GM13977 (cell line): ENCODE results near the gene TTLL6.

Experiments used
- DNase-seq: peaks from one replicate; pipeline ENCODE4 v3.0.0; 2012; ENCODE audit warnings: low spot score
- in situ Hi-C: fragments of 300-500 bp; cut with MboI; formaldehyde crosslinking; loops from one replicate; pipeline ENCODE4 v1.12.0; 2022; ENCODE audit warnings: low sequenced_read_pairs, low pct_unique_long_range_greater_than_20kb, mixed read lengths, inconsistent platforms; ENCODE audit not compliant: unreplicated experiment
- TF ChIP-seq, protein P1 (sequence below): IDR thresholded peaks from 2 replicates; pipeline ENCODE4 v1.5.1; 2012; ENCODE audit warnings: mild to moderate bottlenecking, control low read depth; ENCODE audit not compliant: insufficient read depth; ENCODE audit errors: extremely low read depth, missing control alignments

The TTLL6 gene

DNA sequence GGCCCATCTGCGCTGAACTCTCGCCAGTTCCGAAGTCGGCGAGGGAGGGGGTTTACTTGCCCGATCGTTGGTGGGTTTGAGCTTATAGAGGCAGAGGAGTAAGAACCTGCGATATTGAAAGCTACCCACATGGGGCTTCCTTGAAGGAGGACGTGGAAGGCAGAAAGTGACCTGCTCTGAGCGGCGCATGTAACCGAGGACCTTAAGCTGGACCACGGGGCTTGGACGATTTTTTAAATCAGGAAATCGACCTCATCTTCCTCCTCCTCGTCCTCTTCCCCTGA is 92.1 kb downstream of the TTLL6 start:
- in situ Hi-C loops: loop anchor here (10.0 kb wide), 1 partner anchor 110 kb away; the partner anchor contains the start of genes HOXB7 and HOXB8
- TF ChIP-seq, protein P1, sequence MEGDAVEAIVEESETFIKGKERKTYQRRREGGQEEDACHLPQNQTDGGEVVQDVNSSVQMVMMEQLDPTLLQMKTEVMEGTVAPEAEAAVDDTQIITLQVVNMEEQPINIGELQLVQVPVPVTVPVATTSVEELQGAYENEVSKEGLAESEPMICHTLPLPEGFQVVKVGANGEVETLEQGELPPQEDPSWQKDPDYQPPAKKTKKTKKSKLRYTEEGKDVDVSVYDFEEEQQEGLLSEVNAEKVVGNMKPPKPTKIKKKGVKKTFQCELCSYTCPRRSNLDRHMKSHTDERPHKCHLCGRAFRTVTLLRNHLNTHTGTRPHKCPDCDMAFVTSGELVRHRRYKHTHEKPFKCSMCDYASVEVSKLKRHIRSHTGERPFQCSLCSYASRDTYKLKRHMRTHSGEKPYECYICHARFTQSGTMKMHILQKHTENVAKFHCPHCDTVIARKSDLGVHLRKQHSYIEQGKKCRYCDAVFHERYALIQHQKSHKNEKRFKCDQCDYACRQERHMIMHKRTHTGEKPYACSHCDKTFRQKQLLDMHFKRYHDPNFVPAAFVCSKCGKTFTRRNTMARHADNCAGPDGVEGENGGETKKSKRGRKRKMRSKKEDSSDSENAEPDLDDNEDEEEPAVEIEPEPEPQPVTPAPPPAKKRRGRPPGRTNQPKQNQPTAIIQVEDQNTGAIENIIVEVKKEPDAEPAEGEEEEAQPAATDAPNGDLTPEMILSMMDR: no peak
- DNase-seq: no peak

DNA sequence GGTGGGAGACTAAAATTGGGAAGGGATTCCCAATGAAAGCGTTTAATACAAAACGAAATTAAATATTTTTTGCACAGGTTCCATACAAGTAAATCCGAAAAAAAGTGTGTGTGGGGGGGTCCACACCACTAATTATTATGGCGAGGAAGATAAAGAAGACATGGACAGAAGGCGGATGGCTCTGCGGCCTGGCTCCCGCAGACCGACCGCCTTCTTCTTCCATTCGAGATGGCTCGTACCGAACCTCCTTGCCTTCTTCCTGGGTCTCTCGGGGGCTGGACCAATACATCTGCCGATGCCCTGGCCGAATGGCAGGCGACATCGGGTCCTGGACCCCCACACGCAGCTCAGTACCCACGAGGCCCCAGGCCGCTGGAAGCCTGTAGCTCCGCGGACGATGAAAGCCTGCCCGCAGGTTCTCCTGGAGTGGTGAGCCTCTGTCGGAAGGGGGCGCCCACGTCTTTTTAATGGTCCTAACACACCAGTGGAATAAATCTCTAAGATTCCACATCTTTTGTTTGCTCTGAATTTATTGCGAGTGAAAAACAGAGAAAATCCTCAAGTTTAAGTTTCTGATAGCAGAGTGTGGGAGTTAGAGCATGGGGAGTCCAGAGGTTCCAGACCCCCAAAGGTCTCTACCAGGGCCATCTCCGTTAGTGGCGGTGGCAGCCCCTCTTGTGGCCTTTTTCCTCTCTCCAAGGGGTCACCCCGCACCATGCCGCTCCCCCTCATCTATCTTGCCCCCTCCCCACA is 92.6 kb downstream of the TTLL6 start:
- peak; percentile 78 for DNase-seq
- TF ChIP-seq, protein P1: peak; percentile 86
- in situ Hi-C loops: loop anchor here (10.0 kb wide), 1 partner anchor 110 kb away; the partner anchor contains the start of genes HOXB7 and HOXB8

DNA sequence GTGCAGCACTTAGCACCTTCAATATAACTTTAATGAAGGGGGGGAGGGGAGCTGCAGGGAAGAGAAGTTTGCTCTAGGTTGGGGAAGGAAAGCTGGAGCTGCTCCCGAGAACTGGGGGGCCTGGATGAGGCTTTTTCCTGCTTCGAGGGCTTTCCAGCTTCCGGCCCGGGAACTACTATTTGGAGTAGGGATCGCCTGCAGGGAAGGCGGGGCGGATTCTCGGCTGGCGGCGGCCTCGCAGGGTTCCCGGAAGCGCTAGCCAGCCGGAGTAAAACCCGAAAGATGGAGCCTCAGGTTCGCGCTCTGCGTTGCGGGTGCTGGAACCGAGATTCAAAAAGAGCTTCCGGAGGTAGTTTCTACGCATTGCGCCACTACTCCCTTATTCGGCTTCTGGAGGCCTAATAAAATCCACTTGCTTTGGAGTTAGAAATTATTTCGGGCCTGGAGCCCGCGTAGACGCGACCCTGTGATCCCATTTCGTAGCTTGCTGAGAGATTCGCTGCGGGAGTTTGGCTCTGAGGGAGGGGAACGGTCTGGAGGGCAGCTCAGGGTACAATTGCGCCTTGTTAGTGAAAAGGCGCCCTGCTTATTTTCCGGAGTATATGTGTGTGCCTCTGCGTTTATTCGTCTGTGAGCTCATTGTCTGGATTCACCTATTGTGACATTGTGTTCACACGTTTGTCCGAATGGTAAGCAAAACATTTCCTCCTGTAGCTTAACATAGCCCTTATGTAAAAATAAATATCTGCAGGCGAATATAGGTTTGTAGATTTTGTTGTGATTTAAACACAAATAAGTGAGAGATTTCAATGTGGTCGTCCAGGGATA is 93.4 kb downstream of the TTLL6 start:
- TF ChIP-seq, protein P1: no peak
- in situ Hi-C loops: loop anchor here (10.0 kb wide), 1 partner anchor 109 kb away; the partner anchor contains the start of genes HOXB7 and HOXB8
- DNase-seq: no peak

DNA sequence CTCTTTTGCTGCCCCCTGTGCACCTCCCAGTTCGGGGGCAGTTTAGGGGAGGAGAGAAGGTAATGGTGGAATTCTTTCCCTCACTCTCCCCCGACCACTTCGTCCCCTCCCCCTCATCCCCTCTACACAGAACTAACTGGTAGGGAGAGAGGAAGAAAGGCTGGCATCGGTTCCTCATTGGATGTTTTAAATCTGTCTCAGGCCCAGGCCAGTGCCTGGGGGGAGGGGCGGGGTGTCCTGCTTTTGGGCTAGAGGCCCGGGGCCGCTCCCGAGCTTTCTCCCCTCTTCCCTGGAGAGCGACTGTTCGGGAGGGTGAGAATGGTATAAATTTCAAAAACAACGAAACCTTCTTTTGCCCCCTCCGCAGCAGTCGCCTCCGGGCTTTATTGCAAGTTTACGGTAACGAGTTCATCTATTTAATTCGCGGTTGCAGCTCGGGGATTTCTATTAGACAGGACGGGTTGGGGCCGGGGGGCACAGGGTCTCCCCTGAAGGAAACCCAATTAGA is 94.1 kb downstream of the TTLL6 start, which contains the start of gene PRAC2:
PRAC2 (plus strand) TSS at position 271 of the 508 bp plus-strand sequence. CDS start 1,226 bp downstream, outside the sequence.
- no peak for DNase-seq
- in situ Hi-C loops: loop anchor here (10.0 kb wide), 1 partner anchor 108 kb away; the partner anchor contains the start of genes HOXB7 and HOXB8
- TF ChIP-seq, protein P1: no peak

DNA sequence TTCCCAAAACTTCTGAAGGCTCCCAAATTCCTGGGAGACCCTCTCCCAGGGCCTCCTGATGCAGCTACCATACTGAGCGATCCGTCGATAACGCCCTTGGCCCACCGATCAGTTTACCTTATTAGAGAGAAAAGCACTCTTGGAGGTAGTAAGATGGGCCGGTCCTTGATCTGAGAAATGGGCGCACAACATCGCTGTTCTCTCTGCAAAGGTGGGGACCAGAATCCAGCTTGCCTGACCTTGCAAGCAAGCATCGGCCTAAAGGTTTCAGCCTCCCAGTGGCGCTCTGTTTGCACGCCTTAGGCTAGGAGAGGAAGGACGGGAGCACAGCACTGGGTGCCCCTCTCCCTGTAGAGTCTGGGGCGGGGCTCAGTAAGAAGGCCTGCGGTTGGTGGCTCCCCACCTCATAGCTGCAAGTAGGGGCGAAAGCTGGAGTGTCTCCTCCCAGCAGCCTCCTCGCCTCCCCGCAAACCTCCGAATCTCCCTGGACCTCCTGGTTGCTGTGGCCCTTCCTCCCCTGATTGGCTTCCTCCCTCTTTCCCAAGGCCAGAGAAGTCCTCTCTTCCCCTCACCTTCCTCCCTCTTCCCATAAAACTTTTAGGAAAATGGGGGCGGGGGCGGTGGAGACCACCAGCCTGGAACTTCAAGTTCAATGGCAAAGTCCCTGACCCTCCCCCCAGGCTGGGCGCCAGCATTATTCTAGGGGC is 94.7 kb downstream of the TTLL6 start, which contains the start of gene PRAC1:
PRAC1 (minus strand) TSS at position 318 of the 707 bp plus-strand sequence; CDS start at position 192, 126 bp downstream.
- TF ChIP-seq, protein P1: no peak
- in situ Hi-C loops: loop anchor here (10.0 kb wide), 1 partner anchor 108 kb away; the partner anchor contains the start of genes HOXB7 and HOXB8
- no peak for DNase-seq
